Brain microvascular endothelial cell (primary cell): ENCODE data around the gene BANF2.

Source experiments
- DNase-seq: peaks from one replicate; pipeline ENCODE4 v3.0.0-alpha.2; 2020
- H3K27ac ChIP-seq: fragments of 250-450 bp; sonication (Bioruptor Pico); 2 replicates; pipeline ENCODE4 v1.5.1; 2020; ENCODE audit warnings: mild to moderate bottlenecking, moderate library complexity
- H3K27me3 ChIP-seq: fragments of 250-450 bp; sonication (Bioruptor Pico); replicated peaks from 2 replicates; pipeline ENCODE4 v1.5.1; 2020; ENCODE audit warnings: mild to moderate bottlenecking
- H3K36me3 ChIP-seq: fragments of 250-450 bp; sonication (Bioruptor Pico); replicated peaks from 2 replicates; pipeline ENCODE4 v1.5.1; 2020; ENCODE audit warnings: mild to moderate bottlenecking
- H3K4me3 ChIP-seq: 2 replicates; pipeline ENCODE4 v1.5.1; 2011; ENCODE audit warnings: low read depth, mild to moderate bottlenecking, control low read depth, low read length, moderate library complexity
- CTCF ChIP-seq: IDR thresholded peaks from 2 replicates; pipeline ENCODE4 v1.5.1; 2011; ENCODE audit warnings: low read depth, mild to moderate bottlenecking, moderate library complexity, low read length, control low read depth, inconsistent platforms; ENCODE audit errors: missing control alignments
- in situ Hi-C: cut with HindIII; loops from 2 replicates; pipeline ENCODE4 v1.10.0; 2017; ENCODE audit warnings: low sequenced_read_pairs, low pct_ligation_motif_present

The BANF2 gene

GRCh38 chr20:17653835-17654648 lies 45.7 kb upstream of the BANF2 start:
- no peak for DNase-seq
- Histone ChIP-seq H3K36me3 (peaks cover 61% of the 10 kb centered on the region), H3K27me3 (no peaks in the 10 kb centered on the region), H3K27ac (no peak overlapping the region), H3K4me3 (no peak overlapping the region)
- TF ChIP-seq CTCF: no peak
- in situ Hi-C loops: no loop called here

GRCh38 chr20:17654649-17655285 lies 45.0 kb upstream of the BANF2 start:
- H3K27ac ChIP-seq: peak overlapping the region; percentile 34
- peak; percentile 71 for TF ChIP-seq CTCF
- in situ Hi-C loops: no loop called here
- H3K27me3 ChIP-seq: no peaks in the 10 kb centered on the region
- peak; percentile 45 for DNase-seq
- H3K4me3 ChIP-seq: no peak overlapping the region
- H3K36me3 ChIP-seq: peaks cover 62% of the 10 kb centered on the region

GRCh38 chr20:17655286-17655651 lies 44.5 kb upstream of the BANF2 start:
- H3K4me3 ChIP-seq: no peak overlapping the region
- H3K27me3 ChIP-seq: no peaks in the 10 kb centered on the region
- no peak for TF ChIP-seq CTCF
- DNase-seq: peak; percentile 35
- peaks cover 64% of the 10 kb centered on the region for H3K36me3 ChIP-seq
- peak overlapping the region; percentile 34 for H3K27ac ChIP-seq
- in situ Hi-C loops: no loop called here

GRCh38 chr20:17655865-17656479 lies 43.8 kb upstream of the BANF2 start:
- in situ Hi-C loops: no loop called here
- TF ChIP-seq CTCF: no peak
- peak; percentile 25 for DNase-seq
- no peaks in the 10 kb centered on the region for H3K27me3 ChIP-seq
- H3K27ac ChIP-seq: peak overlapping the region; percentile 34
- H3K4me3 ChIP-seq: no peak overlapping the region
- H3K36me3 ChIP-seq: peaks cover 61% of the 10 kb centered on the region

- in situ Hi-C loops: no loop called here
- TF ChIP-seq CTCF: no peak
- H3K27ac ChIP-seq: no peak overlapping the region
- no peaks in the 10 kb centered on the region for H3K27me3 ChIP-seq
- peaks cover 63% of the 10 kb centered on the region for H3K36me3 ChIP-seq
- DNase-seq: no peak
- no peak overlapping the region for H3K4me3 ChIP-seq
These were observed 42.5 kb upstream of the BANF2 start for GRCh38 chr20:17657079-17657825.
